Adipose tissue (tissue), 3 donors: ENCODE results near the gene UPK1A. TPM values are rescaled to one million over a fixed set of nuclear protein-coding genes. Genes with fewer than 3 reads are reported as not detected.
"Not testable (repeated sequence)": the region's sequence is repeated elsewhere in the genome, so short reads cannot be mapped to it uniquely, and the experiment has no call there.

Experiments used
- H3K27ac ChIP-seq: one replicate; pipeline ENCODE4 v1.5.1; 2013; ENCODE audit warnings: low read depth, low read length
- whole genome bisulfite sequencing, 3 donors: extraction: QIAGEN DNeasy Blood & Tissue Kit; methylation state at CpG; one replicate each; pipeline ENCODE4 v1.1.7; 2013; 5-methylcytosine and 5-hydroxymethylcytosine counted together
- polyA plus RNA-seq, 3 donors: library from polyadenylated mRNA; stranded (reverse); fragments of 200-250 nt; gene quantifications; one replicate each; pipeline ENCODE4 v1.2.3, GENCODE V29; 2013
- donor health status: healthy with polysubstance abuse.
- donor health status: Bipolar disorder and iron deficiency.
- donor health status: healthy.

UPK1A gene
- polyA plus RNA-seq, 3 donors = 0.05 to 0.07 TPM; not detected in 1

DNA sequence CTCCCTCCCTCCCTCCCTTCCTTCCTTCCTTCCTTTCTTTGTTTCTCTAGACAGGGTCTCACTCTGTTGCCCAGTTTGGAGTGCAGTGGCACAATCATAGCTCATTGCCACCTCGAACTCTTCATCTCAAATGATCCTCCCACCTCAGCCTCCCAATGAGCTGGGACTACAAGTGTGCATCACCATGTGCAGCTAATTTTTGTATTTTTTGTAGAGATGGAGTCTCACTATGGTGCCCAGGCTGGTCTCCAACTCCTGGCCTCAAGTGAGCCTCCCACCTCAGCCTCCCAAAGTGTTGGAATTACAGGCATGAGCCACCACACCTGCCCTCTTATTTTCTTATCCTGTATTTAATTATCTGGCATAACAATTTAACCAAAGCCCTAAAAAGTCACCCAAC is 4.4 kb downstream of the UPK1A start:
- no peak overlapping the region for H3K27ac ChIP-seq
- 66 to 88% (median 80%) methylated on average over 1 of the region's 1 CpG for WGBS, 3 donors

GRCh38 chr19:35671818-35672217 is 5.5 kb downstream of the UPK1A start:
- 21 to 43% (median 41%) methylated on average over 3 of the region's 3 CpGs for WGBS, 3 donors
- no peak overlapping the region for H3K27ac ChIP-seq

GRCh38 chr19:35673121-35673804 is 6.9 kb downstream of the UPK1A start:
- 5 to 7% (median 6%) methylated on average over 38 to 39 of the region's 39 CpGs for WGBS, 3 donors
- H3K27ac ChIP-seq = no peak overlapping the region

GRCh38 chr19:35675589-35676140 is 9.3 kb downstream of the UPK1A start:
- H3K27ac ChIP-seq = no peak overlapping the region
- 71 to 79% (median 77%) methylated on average over 15 of the region's 15 CpGs for WGBS, 3 donors

- no peak overlapping the region for H3K27ac ChIP-seq
- WGBS, 3 donors = 35 to 66% (median 48%) methylated on average over 4 of the region's 4 CpGs
These were observed 23.5 kb downstream of the UPK1A start for GRCh38 chr19:35689836-35690235.

GRCh38 chr19:35691106-35691505 is 24.8 kb downstream of the UPK1A start:
- 94 to 97% (median 96%) methylated on average over 16 to 37 of the region's 37 CpGs for WGBS, 3 donors

DNA sequence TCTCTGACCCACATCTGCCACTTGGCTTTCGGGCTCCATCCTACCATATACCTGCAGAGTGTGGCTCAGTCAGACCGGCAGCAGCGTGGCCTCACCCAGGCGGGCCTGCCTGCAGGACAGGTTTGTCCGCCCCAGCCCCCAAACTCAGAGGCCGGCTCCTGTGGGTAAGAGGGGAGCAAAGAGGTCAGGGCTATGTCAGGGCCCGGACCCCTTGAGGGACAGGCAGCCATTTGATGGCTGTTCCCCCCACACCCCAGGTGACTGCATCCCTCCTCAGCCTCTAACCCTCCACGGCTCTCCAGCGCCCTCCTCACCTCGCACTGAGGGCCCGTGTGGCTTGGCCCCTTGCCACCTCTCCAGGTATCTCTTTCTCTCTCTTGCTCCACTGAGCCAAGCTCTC is 25.7 kb downstream of the UPK1A start:
- 55 to 84% (median 73%) methylated on average over 11 of the region's 11 CpGs for WGBS, 3 donors
- H3K27ac ChIP-seq = no peak overlapping the region

More at GRCh38 chr19:35691106-35691505, 24.8 kb downstream of the UPK1A start:
- H3K27ac ChIP-seq = not testable (repeated sequence)

GRCh38 chr19:35693422-35693821 is 27.1 kb downstream of the UPK1A start:
- H3K27ac ChIP-seq = no peak overlapping the region
- WGBS, 3 donors = 13 to 18% (median 15%) methylated on average over 8 of the region's 8 CpGs

- no peak overlapping the region for H3K27ac ChIP-seq
- WGBS, 3 donors = 25 to 45% (median 26%) methylated on average over 8 of the region's 8 CpGs
These were observed 27.7 kb downstream of the UPK1A start for GRCh38 chr19:35693835-35694599.

DNA sequence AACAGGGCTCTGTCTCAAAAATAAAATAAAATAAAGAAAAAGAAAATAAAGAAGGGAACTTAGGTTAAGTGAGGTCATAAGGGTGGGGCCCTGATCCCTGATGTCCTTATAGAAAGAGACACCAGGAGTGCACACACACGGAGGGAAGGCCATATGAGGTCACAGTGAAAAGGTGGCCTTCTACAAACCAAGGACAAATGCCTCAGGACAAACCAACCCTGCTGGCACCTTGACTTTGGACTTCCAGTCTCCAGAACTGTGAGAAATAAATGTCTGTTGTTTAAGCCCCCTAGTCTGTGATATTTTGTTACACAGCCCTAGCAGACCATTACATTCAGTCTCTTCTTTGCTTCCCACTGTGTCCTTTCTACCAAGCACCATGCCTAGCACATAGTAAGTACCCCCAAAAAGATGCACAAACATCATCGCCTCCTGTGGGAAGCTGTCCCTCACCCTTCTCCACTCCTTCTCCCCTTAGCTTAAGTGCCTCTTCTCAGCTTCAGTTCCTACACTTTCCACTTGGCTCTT is 29.6 kb downstream of the UPK1A start:
- no peak overlapping the region for H3K27ac ChIP-seq
- 75 to 88% (median 81%) methylated on average over 2 of the region's 2 CpGs for WGBS, 3 donors

- WGBS, 3 donors = 46 to 77% (median 76%) methylated on average over 4 of the region's 4 CpGs
- H3K27ac ChIP-seq = no peak overlapping the region
These were observed 30.5 kb downstream of the UPK1A start for GRCh38 chr19:35696835-35697234.

- WGBS, 3 donors = 0% methylated on average over 50 of the region's 50 CpGs
- H3K27ac ChIP-seq = no peak overlapping the region
These were observed 36.1 kb downstream of the UPK1A start for GRCh38 chr19:35702223-35703012.

DNA sequence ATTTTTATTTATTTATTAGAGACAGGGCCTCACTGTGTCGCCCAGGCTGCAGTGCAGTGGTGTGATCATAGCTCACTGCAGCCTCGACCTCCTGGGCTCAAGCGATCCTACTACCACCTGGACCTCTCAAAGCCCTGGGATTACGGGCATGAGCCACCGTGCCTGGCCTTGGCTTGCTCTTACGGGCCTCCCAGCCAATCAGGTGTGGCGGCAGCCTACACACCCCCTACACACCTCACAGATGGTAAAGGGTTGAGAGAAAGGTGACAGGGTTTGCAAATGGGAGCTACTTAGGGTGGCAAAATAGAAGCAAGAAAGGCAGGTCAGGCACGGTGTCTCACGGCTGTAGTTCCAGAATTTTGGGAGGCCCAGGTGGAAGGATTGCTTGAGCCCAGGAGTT is 37.0 kb downstream of the UPK1A start:
- WGBS, 3 donors = 39 to 57% (median 48%) methylated on average over 9 of the region's 9 CpGs
- H3K27ac ChIP-seq = no peak overlapping the region

DNA sequence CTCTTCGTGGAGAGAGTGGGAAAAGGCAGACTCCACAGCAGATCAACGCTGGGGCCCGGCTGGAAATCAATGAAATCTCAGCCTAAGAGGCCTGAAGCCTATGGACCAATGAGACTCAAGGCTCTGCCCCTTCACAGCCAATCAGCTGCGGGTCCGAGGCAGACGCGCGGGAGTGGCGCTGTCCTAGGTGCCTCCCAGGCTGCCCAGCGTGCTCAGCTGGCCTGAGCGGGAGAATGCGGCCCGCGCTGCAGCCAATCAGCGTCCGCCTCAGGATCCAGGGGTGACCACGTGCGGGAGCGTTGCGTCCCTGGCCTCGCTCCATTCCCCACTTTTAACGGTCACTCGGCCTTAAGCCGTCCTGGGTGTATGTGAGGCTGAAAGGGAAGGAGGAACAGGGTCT is 37.9 kb downstream of the UPK1A start, which contains the start of gene ZBTB32:
TSS of gene ZBTB32 (plus strand) at position 341 of the 400 bp plus-strand sequence. CDS start 10,069 bp downstream, outside the sequence.
- WGBS, 3 donors = 26 to 31% (median 29%) methylated on average over 24 of the region's 24 CpGs

DNA sequence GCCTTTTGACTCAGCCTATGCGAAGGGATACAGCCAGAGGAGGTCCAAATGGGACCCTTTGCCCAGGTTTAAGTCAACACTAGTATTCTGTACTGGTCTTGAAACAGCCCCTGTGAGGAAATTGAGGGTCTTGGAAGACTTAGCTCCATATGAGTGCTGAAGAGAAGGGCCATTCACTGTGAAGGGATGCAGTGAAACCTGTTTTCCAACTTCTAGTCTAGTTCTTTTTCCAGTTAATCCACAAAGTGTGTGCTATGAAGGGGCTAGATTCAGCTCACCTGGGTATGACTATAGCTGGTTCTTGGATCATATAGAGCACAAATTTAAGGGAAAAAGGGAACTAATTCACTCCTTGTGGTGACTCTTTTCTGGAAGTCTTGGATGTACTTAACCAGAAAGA is 42.1 kb downstream of the UPK1A start:
- H3K27ac ChIP-seq = no peak overlapping the region
- 92 to 94% (median 93%) methylated on average over 1 of the region's 1 CpG for WGBS, 3 donors

More for the DNA sequence above, 37.9 kb downstream of the UPK1A start, which contains the start of gene ZBTB32:
- H3K27ac ChIP-seq = no peak within 1 kb of the TSS

- no peak overlapping the region for H3K27ac ChIP-seq
- 53 to 64% (median 62%) methylated on average over 13 of the region's 13 CpGs for WGBS, 3 donors
These were observed 44.7 kb downstream of the UPK1A start for GRCh38 chr19:35710784-35711723.
